Liver (tissue), 2 donors: Measurements from ENCODE around the gene HPS6.

Source experiments
- JUND ChIP-seq, 2 donors: IDR thresholded peaks; 2 replicates each; pipeline ENCODE4 v1.6.1; 2016; ENCODE audit warnings: antibody characterized with exemption in 2 of 2
- RAD21 ChIP-seq, 2 donors: IDR thresholded peaks; 2 replicates each; pipeline ENCODE4 v1.6.1; 2016; ENCODE audit warnings: antibody characterized with exemption in 2 of 2, mild to moderate bottlenecking in 2 of 2
- TF ChIP-seq, protein P1 (sequence below): IDR thresholded peaks from 2 replicates; pipeline ENCODE4 v1.6.1; 2016; ENCODE audit warnings: antibody characterized with exemption
- donor health status: healthy.

DNA sequence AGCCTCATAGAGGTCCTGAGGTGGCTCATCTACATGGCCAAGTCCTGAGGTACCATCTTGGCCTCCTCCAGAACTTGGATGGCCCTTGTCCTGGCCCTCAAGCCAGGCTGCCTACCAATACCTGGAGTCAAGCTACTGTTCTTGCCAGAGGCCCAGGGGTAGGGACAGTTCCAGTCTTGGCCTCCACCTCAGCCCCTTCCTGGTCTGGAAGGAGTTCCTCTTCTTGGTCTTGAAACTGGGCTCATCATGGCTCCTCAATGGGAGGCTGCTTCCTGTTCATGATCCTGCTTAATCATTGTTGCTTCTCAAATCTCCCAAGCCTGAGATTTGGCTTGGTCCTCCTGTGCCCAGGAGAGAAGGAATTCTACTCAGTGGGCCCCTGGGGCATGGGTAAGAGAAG, 3.9 kb downstream of the HPS6 start:
- TF ChIP-seq RAD21 (IDR thresholded peaks at IDR 0.05) (no peak), JUND (IDR thresholded peaks at IDR 0.05) (no peak)
- TF ChIP-seq, protein P1, sequence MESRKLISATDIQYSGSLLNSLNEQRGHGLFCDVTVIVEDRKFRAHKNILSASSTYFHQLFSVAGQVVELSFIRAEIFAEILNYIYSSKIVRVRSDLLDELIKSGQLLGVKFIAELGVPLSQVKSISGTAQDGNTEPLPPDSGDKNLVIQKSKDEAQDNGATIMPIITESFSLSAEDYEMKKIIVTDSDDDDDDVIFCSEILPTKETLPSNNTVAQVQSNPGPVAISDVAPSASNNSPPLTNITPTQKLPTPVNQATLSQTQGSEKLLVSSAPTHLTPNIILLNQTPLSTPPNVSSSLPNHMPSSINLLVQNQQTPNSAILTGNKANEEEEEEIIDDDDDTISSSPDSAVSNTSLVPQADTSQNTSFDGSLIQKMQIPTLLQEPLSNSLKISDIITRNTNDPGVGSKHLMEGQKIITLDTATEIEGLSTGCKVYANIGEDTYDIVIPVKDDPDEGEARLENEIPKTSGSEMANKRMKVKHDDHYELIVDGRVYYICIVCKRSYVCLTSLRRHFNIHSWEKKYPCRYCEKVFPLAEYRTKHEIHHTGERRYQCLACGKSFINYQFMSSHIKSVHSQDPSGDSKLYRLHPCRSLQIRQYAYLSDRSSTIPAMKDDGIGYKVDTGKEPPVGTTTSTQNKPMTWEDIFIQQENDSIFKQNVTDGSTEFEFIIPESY = no peak
